A549 (cell line): ENCODE measurements around the gene PKN2. TPM values are rescaled to one million over a fixed set of nuclear protein-coding genes. Genes with fewer than 3 reads are reported as not detected.

Source experiments
- ATAC-seq, 2 experiments: fragments of 200-7000 bp in 1 of 2; fragments of >200 bp in 1 of 2; cut with Nextera tagmentation in 1 of 2; cut with Tn5 transposase in 1 of 2; 3 replicates each; pipeline versions ENCODE4 v1.8.0 to v1.9.1; 2018 to 2020; ENCODE audit warnings: mild to moderate bottlenecking in 1 of 2, moderate library complexity in 1 of 2
- CTCF ChIA-PET: fragments of 300-600 bp; sonication (Branson Sonifier 250); formaldehyde crosslinking; extraction: SDS; loops from one replicate; lab custom pipeline; 2021; ENCODE audit warnings: antibody characterized with exemption, inconsistent platforms; lab: Yijun Ruan, JAX
- POLR2A ChIA-PET: fragments of 350-600 bp; formaldehyde crosslinking; extraction: SDS; loops from one replicate; lab custom pipeline; 2021; ENCODE audit warnings: antibody characterized with exemption, inconsistent platforms; lab: Yijun Ruan, JAX
- DNase-seq, 2 experiments: peaks; one replicate each; pipeline versions ENCODE4 v3.0.0 to v3.0.0-alpha.2; 2011 to 2016; ENCODE audit warnings: low read depth in 1 of 2, low spot score in 1 of 2
- FAIRE-seq: peaks from 2 replicates; lab custom pipeline; 2011; peaks lifted over from hg19 to GRCh38; lab: Jason Lieb, UNC
- H3K27ac ChIP-seq, 2 experiments: fragments of >200 bp; sonication (Bioruptor Twin); formaldehyde crosslinking; 3 replicates each; pipeline ENCODE4 v1.5.1; 2016 to 2017
- H3K4me1 ChIP-seq: fragments of >200 bp; sonication (Bioruptor Twin); formaldehyde crosslinking; 3 replicates; pipeline ENCODE4 v1.6.1; 2016
- H3K4me2 ChIP-seq: fragments of >200 bp; sonication (Bioruptor Twin); formaldehyde crosslinking; 3 replicates; pipeline ENCODE4 v1.6.1; 2016
- H3K4me3 ChIP-seq: fragments of >200 bp; sonication (Bioruptor Twin); formaldehyde crosslinking; 3 replicates; pipeline ENCODE4 v1.5.1; 2016
- H3K9me3 ChIP-seq: fragments of >200 bp; sonication (Bioruptor Twin); formaldehyde crosslinking; 3 replicates; pipeline ENCODE4 v1.6.1; 2016
- ATOH8 ChIP-seq: fragments of 250-450 bp; sonication (Bioruptor Pico); IDR thresholded peaks from 2 replicates; pipeline ENCODE4 v1.5.0; 2020; ENCODE audit warnings: low read depth, mild to moderate bottlenecking, moderate library complexity
- BCL3 ChIP-seq: fragments of >200 bp; sonication (Bioruptor Twin); formaldehyde crosslinking; IDR thresholded peaks from 3 replicates; pipeline ENCODE4 v1.6.1; 2016
- BHLHE40 ChIP-seq: IDR thresholded peaks from 2 replicates; pipeline ENCODE4 v1.6.1; 2012; ENCODE audit warnings: low read depth, low read length, inconsistent platforms
- CBX2 ChIP-seq: fragments of 200-600 bp; sonication (generic); IDR thresholded peaks from 2 replicates; pipeline ENCODE4 v1.6.1; 2016; ENCODE audit warnings: low read depth, mild to moderate bottlenecking, borderline replicate concordance
- CBX8 ChIP-seq: fragments of 200-600 bp; sonication (generic); IDR thresholded peaks from 2 replicates; pipeline ENCODE4 v1.6.1; 2016
- EHF ChIP-seq: fragments of 250-450 bp; sonication (Bioruptor Pico); IDR thresholded peaks from 2 replicates; pipeline ENCODE4 v1.5.0; 2020; ENCODE audit warnings: mild to moderate bottlenecking
- EHMT2 ChIP-seq: fragments of 200-600 bp; sonication (generic); IDR thresholded peaks from 2 replicates; pipeline ENCODE4 v1.6.1; 2016; ENCODE audit warnings: antibody characterized with exemption, low read depth, mild to moderate bottlenecking, moderate library complexity
- ELK1 ChIP-seq: fragments of 150-350 bp; IDR thresholded peaks from 2 replicates; pipeline ENCODE4 v1.6.1; 2014; ENCODE audit warnings: low read depth, mild to moderate bottlenecking, low read length
- ESRRA ChIP-seq: fragments of 150-350 bp; IDR thresholded peaks from 2 replicates; pipeline ENCODE4 v1.6.1; 2014; ENCODE audit warnings: mild to moderate bottlenecking, low read length, borderline replicate concordance
- FOSB ChIP-seq: fragments of 250-450 bp; sonication (Bioruptor Pico); IDR thresholded peaks from 2 replicates; pipeline ENCODE4 v1.5.0; 2020; ENCODE audit warnings: mild to moderate bottlenecking, moderate library complexity
- FOXS1 ChIP-seq: fragments of 250-450 bp; sonication (Bioruptor Pico); IDR thresholded peaks from 2 replicates; pipeline ENCODE4 v1.5.0; 2020; ENCODE audit warnings: mild to moderate bottlenecking, moderate library complexity
- GATA3 ChIP-seq: IDR thresholded peaks from 2 replicates; pipeline ENCODE4 v1.6.1; 2012; ENCODE audit warnings: borderline replicate concordance
- HDAC2 ChIP-seq: fragments of 200-600 bp; sonication (generic); IDR thresholded peaks from 2 replicates; pipeline ENCODE4 v1.6.1; 2016
- HEYL ChIP-seq: fragments of 250-450 bp; sonication (Bioruptor Pico); IDR thresholded peaks from 2 replicates; pipeline ENCODE4 v1.8.0; 2021; ENCODE audit warnings: mild to moderate bottlenecking, moderate library complexity
- HOXA7 ChIP-seq: fragments of 250-450 bp; sonication (Bioruptor Pico); IDR thresholded peaks from 2 replicates; pipeline ENCODE4 v1.5.0; 2020; ENCODE audit warnings: mild to moderate bottlenecking, moderate library complexity
- JUN ChIP-seq, 2 experiments: fragments of >200 bp; sonication (Bioruptor Twin); formaldehyde crosslinking; IDR thresholded peaks; 2 replicates in 1 of 2; 3 replicates in 1 of 2; pipeline ENCODE4 v1.6.1; 2016 to 2017
- KDM1A ChIP-seq: fragments of 200-600 bp; sonication (generic); IDR thresholded peaks from 2 replicates; pipeline ENCODE4 v1.6.1; 2016; ENCODE audit warnings: low read depth, mild to moderate bottlenecking
- MAFK ChIP-seq: fragments of 450-650 bp; IDR thresholded peaks from 2 replicates; pipeline ENCODE4 v1.6.1; 2014; ENCODE audit not compliant: partially characterized antibody
- MYC ChIP-seq: IDR thresholded peaks from 2 replicates; pipeline ENCODE4 v1.6.1; 2012; ENCODE audit warnings: mild to moderate bottlenecking, inconsistent platforms, low read length, improper control_type of control experiment, borderline replicate concordance
- NFE2L2 ChIP-seq: fragments of 150-350 bp; conservative IDR thresholded peaks from 2 replicates; pipeline ENCODE4 v1.6.1; 2014; ENCODE audit warnings: low read length
- NPAS2 ChIP-seq: fragments of 250-450 bp; sonication (Bioruptor Pico); IDR thresholded peaks from 2 replicates; pipeline ENCODE4 v1.8.0; 2022; ENCODE audit warnings: mild to moderate bottlenecking, moderate library complexity, borderline replicate concordance
- POLR2A ChIP-seq: IDR thresholded peaks from 2 replicates; pipeline ENCODE4 v1.6.1; 2012; ENCODE audit warnings: mild to moderate bottlenecking, low read length
- POLR2AphosphoS2 ChIP-seq: conservative IDR thresholded peaks from 2 replicates; pipeline ENCODE4 v1.6.1; 2012; ENCODE audit warnings: low read length, improper control_type of control experiment, inconsistent platforms
- RARB ChIP-seq: fragments of 250-450 bp; sonication (Bioruptor Pico); IDR thresholded peaks from 2 replicates; pipeline ENCODE4 v1.8.0; 2021; ENCODE audit warnings: mild to moderate bottlenecking, moderate library complexity
- RCOR1 ChIP-seq: fragments of 150-350 bp; IDR thresholded peaks from 2 replicates; pipeline ENCODE4 v1.6.1; 2014; ENCODE audit warnings: antibody characterized with exemption, low read length, low read depth
- TFCP2L1 ChIP-seq: fragments of 250-450 bp; sonication (Bioruptor Pico); IDR thresholded peaks from 2 replicates; pipeline ENCODE4 v1.5.0; 2021; ENCODE audit warnings: mild to moderate bottlenecking
- ZC3H11A ChIP-seq: fragments of 450-650 bp; IDR thresholded peaks from 2 replicates; pipeline ENCODE4 v1.6.1; 2014; ENCODE audit warnings: antibody characterized with exemption, mild to moderate bottlenecking
- ZFP36 ChIP-seq: fragments of 450-650 bp; IDR thresholded peaks from 2 replicates; pipeline ENCODE4 v1.6.1; 2014; ENCODE audit warnings: borderline replicate concordance; ENCODE audit not compliant: partially characterized antibody
- ZNF302 ChIP-seq: fragments of 250-450 bp; sonication (Bioruptor Pico); IDR thresholded peaks from 2 replicates; pipeline ENCODE4 v1.9.0; 2021; ENCODE audit warnings: inconsistent platforms, mild to moderate bottlenecking, moderate library complexity
- WGBS: methylation state at CpG from one replicate; pipeline ENCODE4 v1.1.6; 2017; ENCODE audit errors: missing lambda C conversion rate; 5-methylcytosine and 5-hydroxymethylcytosine counted together
- polyA plus RNA-seq, 4 experiments: library from polyadenylated mRNA; depleted of rRNA in 3 of 4; stranded (reverse); fragments of >200 nt; fragmentation: RNase III in 1 of 4; extraction: RNeasy Plus Mini Kit Qiagen cat#74134 plus additional on column Dnase treatment in 1 of 4; gene quantifications; 2 replicates in 3 of 4; 3 replicates in 1 of 4; pipeline ENCODE4 v1.2.3, GENCODE V29; 2011 to 2017
- TF ChIP-seq, protein P1 (sequence below): IDR thresholded peaks from 2 replicates; pipeline ENCODE4 v1.6.1; 2012; ENCODE audit warnings: low read depth, borderline replicate concordance
- TF ChIP-seq, protein P2 (sequence below): fragments of >200 bp; sonication (Bioruptor Twin); formaldehyde crosslinking; IDR thresholded peaks from 3 replicates; pipeline ENCODE4 v1.5.1; 2016

Gene PKN2
- polyA plus RNA-seq, 2 of the 4 experiments (the other 2 are of a cell fraction) = 14.4 to 39.6 TPM

- DNase-seq (no peak), FAIRE-seq (no peak), ATAC-seq (no peak)
- WGBS = 96% methylated on average over 3 of the region's 3 CpGs
- Histone ChIP-seq H3K4me3 (no peak overlapping the region), H3K9me3 (no peaks in the 10 kb centered on the region), H3K4me1 (peaks cover 15% of the 10 kb centered on the region; the same call in 2 of the 3 replicates), H3K27ac (no peak overlapping the region), H3K4me2 (no peak overlapping the region)
- TF ChIP-seq ZC3H11A (no peak), NFE2L2 (no peak), POLR2A (no peak), HOXA7 (CRISPR knock-in tag) (no peak), ESRRA (no peak), FOSB (CRISPR knock-in tag) (no peak), EHMT2 (no peak), CBX2 (no peak), MAFK (no peak), MYC (no peak), POLR2AphosphoS2 (no peak), HDAC2 (no peak), CBX8 (no peak), HEYL (CRISPR knock-in tag) (no peak)
- CTCF ChIA-PET = no interaction called here
- POLR2A ChIA-PET = interaction anchor here (0.6 kb wide), 1 partner anchor 145 kb away, joined by 3 read pairs; no protein-coding TSS in a partner anchor
These were observed 60.1 kb downstream of the PKN2 start for GRCh38 chr1:88744142-88744541.

DNA sequence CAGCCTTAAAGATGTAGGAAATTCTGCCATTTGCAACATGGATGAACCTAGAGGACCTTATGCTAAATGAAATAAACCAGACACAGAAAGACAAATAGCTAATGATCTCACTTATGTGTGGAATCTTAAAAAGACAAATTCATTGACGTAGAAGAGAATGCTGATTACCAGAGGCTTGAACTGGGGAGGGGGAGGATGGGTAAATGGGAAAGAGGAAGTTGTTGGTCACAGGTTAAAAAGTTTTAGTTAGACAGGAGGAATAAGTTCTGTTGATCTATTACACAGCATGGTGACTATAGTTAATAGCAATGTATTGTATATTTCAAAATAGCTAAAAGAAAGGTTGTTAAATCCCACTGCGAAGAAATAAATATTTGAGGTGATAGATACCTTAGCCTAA, 62.8 kb downstream of the PKN2 start:
- POLR2A ChIA-PET = no interaction called here
- ATAC-seq (no peak), FAIRE-seq (no peak), DNase-seq (no peak)
- no peaks in the 10 kb centered on the region for H3K4me1 ChIP-seq
- H3K27ac ChIP-seq = no peak overlapping the region
- TF ChIP-seq JUN (IDR thresholded peaks at IDR 0.05) = no peak
- TF ChIP-seq ATOH8 = no peak
- no peak for TF ChIP-seq TFCP2L1 (CRISPR knock-in tag)
- TF ChIP-seq ELK1 = no peak
- no peak for TF ChIP-seq KDM1A
- no peak for TF ChIP-seq FOSB (CRISPR knock-in tag)
- TF ChIP-seq RCOR1 = no peak
- no peak for TF ChIP-seq RARB (CRISPR knock-in tag)
- no peak for TF ChIP-seq BHLHE40
- H3K9me3 ChIP-seq = no peaks in the 10 kb centered on the region
- 91% methylated on average over 2 of the region's 2 CpGs for WGBS
- H3K4me2 ChIP-seq = no peak overlapping the region
- CTCF ChIA-PET = interaction anchor here (0.7 kb wide), 1 partner anchor 13 kb away, joined by 3 read pairs; no protein-coding TSS in a partner anchor
- H3K4me3 ChIP-seq = no peak overlapping the region

DNA sequence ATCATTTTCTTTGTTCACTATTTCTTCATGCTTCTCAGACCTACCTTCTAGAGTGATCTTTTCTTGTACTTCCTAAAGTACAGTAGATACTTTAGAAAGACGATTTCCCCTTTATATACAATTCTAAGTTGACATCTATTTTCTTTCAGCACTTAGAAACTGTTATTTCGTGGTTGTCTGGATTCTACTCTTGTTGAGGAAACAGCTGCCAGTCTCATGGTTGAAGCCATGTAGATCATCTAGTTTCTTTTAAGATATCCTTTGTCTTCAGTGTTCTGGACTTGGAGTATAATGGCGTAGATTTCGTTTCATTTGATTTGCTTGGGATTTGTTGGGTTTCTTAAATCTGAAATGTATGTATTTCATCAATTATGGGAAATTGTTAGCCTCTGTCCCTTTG, 67.6 kb downstream of the PKN2 start:
- ChIA-PET POLR2A (no interaction called here), CTCF (interaction anchor here (1.2 kb wide), 1 partner anchor 47 kb away, joined by 3 read pairs; no protein-coding TSS in a partner anchor)
- no peak for DNase-seq
- no peak overlapping the region for H3K4me2 ChIP-seq
- 88% methylated on average over 4 of the region's 4 CpGs for WGBS
- no peaks in the 10 kb centered on the region for H3K4me1 ChIP-seq
- no peak for FAIRE-seq
- no peak overlapping the region for H3K27ac ChIP-seq
- ATAC-seq = no peak
- no peaks in the 10 kb centered on the region for H3K9me3 ChIP-seq
- H3K4me3 ChIP-seq = no peak overlapping the region
- TF ChIP-seq FOXS1 (CRISPR knock-in tag) = no peak
- no peak for TF ChIP-seq POLR2A
- TF ChIP-seq RCOR1 = no peak
- no peak for TF ChIP-seq ZC3H11A
- TF ChIP-seq MYC = no peak
- no peak for TF ChIP-seq ZFP36
- TF ChIP-seq, protein P1, sequence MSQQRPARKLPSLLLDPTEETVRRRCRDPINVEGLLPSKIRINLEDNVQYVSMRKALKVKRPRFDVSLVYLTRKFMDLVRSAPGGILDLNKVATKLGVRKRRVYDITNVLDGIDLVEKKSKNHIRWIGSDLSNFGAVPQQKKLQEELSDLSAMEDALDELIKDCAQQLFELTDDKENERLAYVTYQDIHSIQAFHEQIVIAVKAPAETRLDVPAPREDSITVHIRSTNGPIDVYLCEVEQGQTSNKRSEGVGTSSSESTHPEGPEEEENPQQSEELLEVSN = no peak
- no peak for TF ChIP-seq GATA3
- TF ChIP-seq JUN (IDR thresholded peaks at IDR 0.05) = no peak
- no peak for TF ChIP-seq EHF (CRISPR knock-in tag)
- no peak for TF ChIP-seq HDAC2
- TF ChIP-seq, protein P2, sequence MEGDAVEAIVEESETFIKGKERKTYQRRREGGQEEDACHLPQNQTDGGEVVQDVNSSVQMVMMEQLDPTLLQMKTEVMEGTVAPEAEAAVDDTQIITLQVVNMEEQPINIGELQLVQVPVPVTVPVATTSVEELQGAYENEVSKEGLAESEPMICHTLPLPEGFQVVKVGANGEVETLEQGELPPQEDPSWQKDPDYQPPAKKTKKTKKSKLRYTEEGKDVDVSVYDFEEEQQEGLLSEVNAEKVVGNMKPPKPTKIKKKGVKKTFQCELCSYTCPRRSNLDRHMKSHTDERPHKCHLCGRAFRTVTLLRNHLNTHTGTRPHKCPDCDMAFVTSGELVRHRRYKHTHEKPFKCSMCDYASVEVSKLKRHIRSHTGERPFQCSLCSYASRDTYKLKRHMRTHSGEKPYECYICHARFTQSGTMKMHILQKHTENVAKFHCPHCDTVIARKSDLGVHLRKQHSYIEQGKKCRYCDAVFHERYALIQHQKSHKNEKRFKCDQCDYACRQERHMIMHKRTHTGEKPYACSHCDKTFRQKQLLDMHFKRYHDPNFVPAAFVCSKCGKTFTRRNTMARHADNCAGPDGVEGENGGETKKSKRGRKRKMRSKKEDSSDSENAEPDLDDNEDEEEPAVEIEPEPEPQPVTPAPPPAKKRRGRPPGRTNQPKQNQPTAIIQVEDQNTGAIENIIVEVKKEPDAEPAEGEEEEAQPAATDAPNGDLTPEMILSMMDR = no peak
- no peak for TF ChIP-seq BCL3
- TF ChIP-seq NPAS2 (CRISPR knock-in tag) = no peak
- TF ChIP-seq POLR2AphosphoS2 = no peak
- no peak for TF ChIP-seq ZNF302
- no peak for TF ChIP-seq KDM1A
